Vagina (tissue), 2 donors: ENCODE results near the gene GRIN2C.

ENCODE experiments used
- POLR2A ChIP-seq, 2 donors: fragments of 450-650 bp; IDR thresholded peaks; one replicate each; pipeline ENCODE4 v1.6.1; 2017; ENCODE audit warnings: antibody characterized with exemption in 2 of 2, mild to moderate bottlenecking in 2 of 2, moderate library complexity in 2 of 2
- POLR2AphosphoS5 ChIP-seq, 2 donors: sonication (generic); formaldehyde crosslinking; IDR thresholded peaks; one replicate each; pipeline ENCODE4 v1.9.0; 2017; ENCODE audit warnings: antibody characterized with exemption in 2 of 2, mild to moderate bottlenecking in 2 of 2, low read depth in 1 of 2; ENCODE audit not compliant: insufficient read depth in 1 of 2
- TF ChIP-seq, protein P1 (sequence below), 3 experiments: fragments of 450-650 bp in 2 of 3; fragments of 200-600 bp in 1 of 3; sonication (generic) in 1 of 3; IDR thresholded peaks; one replicate each; pipeline ENCODE4 v1.5.1; 2017 to 2019; ENCODE audit warnings: antibody characterized with exemption in 3 of 3, mild to moderate bottlenecking in 2 of 3, moderate library complexity in 2 of 3

DNA sequence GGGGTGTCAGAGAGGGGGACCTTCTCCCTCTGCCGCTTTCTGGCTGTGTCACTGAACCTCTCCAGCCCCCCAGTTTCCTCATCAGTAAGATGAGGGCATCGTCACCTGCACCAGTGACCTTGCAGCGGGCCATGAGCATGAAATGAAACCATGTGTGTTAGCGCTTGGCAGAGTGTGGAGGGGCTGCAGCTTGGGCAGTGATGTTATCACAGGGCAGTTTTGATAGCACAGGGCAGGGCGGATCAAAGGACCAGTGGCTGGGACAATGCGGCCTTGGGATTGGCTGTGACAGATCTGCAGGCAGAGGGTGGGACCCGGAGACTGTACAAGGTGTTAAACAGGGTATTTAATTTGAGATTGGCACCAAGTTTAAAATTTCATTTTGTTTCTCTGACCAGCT, 44.6 kb downstream of the GRIN2C start:
- TF ChIP-seq, protein P1, sequence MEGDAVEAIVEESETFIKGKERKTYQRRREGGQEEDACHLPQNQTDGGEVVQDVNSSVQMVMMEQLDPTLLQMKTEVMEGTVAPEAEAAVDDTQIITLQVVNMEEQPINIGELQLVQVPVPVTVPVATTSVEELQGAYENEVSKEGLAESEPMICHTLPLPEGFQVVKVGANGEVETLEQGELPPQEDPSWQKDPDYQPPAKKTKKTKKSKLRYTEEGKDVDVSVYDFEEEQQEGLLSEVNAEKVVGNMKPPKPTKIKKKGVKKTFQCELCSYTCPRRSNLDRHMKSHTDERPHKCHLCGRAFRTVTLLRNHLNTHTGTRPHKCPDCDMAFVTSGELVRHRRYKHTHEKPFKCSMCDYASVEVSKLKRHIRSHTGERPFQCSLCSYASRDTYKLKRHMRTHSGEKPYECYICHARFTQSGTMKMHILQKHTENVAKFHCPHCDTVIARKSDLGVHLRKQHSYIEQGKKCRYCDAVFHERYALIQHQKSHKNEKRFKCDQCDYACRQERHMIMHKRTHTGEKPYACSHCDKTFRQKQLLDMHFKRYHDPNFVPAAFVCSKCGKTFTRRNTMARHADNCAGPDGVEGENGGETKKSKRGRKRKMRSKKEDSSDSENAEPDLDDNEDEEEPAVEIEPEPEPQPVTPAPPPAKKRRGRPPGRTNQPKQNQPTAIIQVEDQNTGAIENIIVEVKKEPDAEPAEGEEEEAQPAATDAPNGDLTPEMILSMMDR (IDR thresholded peaks at IDR 0.05): no peak
- no peak for TF ChIP-seq POLR2A (IDR thresholded peaks at IDR 0.05)
- TF ChIP-seq POLR2AphosphoS5 (IDR thresholded peaks at IDR 0.05; ENCODE audit: insufficient read depth in 1 of 2, low read depth in 1 of 2): no peak
